Renal cortex interstitium (tissue), 11 donors: Measurements from ENCODE around the gene RNF220. TPM values are rescaled to one million over a fixed set of nuclear protein-coding genes. Genes with fewer than 3 reads are reported as not detected.
"Not testable (repeated sequence)": the region's sequence is repeated elsewhere in the genome, so short reads cannot be mapped to it uniquely, and the experiment has no call there.

Experiments
- DNase-seq, 11 donors: peaks; one replicate each; pipeline ENCODE4 v3.0.0-alpha.2; 2013; ENCODE audit warnings: low read depth in 9 of 11, low spot score in 4 of 11; ENCODE audit errors: extremely low read depth in 1 of 11
- polyA plus RNA-seq, 3 donors: library from polyadenylated mRNA; unstranded; fragments of 120-200 nt; gene quantifications; one replicate each; pipeline ENCODE4 v1.2.1, GENCODE V29; 2013; ENCODE audit not compliant: insufficient read length in 3 of 3

The RNF220 gene
- polyA plus RNA-seq, 3 donors = 94.1 to 103 (median 102) TPM

- no peak for DNase-seq
These were observed 290.6 kb downstream of the RNF220 start for GRCh38 chr1:44695671-44696070.

- DNase-seq = no peak
These were observed 291.0 kb downstream of the RNF220 start for GRCh38 chr1:44696101-44696500.

GRCh38 chr1:44696789-44697345, 291.8 kb downstream of the RNF220 start:
- no peak for DNase-seq

GRCh38 chr1:44698138-44698537, 293.1 kb downstream of the RNF220 start:
- DNase-seq = no peak

- not testable (repeated sequence) for DNase-seq
These were observed 294.3 kb downstream of the RNF220 start for GRCh38 chr1:44699375-44699774.

GRCh38 chr1:44700573-44700972, 295.5 kb downstream of the RNF220 start:
- no peak for DNase-seq

- peak in 3 of 11 donors; percentile 38 to 42 (median 40) for DNase-seq
These were observed 296.1 kb downstream of the RNF220 start for GRCh38 chr1:44701141-44701573.

Other genes with a start within 250 kb of the RNF220 start
- 10 to 100 TPM; 56.6 to 67.9 (median 59.5) TPM for gene DMAP1, start 191.8 kb upstream of the RNF220 start, polyA plus RNA-seq
- 10 to 100 TPM; 76.3 to 99.8 (median 95.8) TPM for gene ERI3, start 50.0 kb upstream of the RNF220 start, polyA plus RNA-seq